IPS-18c (cell line): ENCODE results near the gene GARS1.

ENCODE experiments used
- H3K4me3 ChIP-seq: 2 replicates; pipeline ENCODE4 v1.7.0; 2013; ENCODE audit warnings: low read depth, mild to moderate bottlenecking, low read length, moderate library complexity; ENCODE audit not compliant: insufficient read depth
- H3K9me3 ChIP-seq: one replicate; pipeline ENCODE4 v1.6.1; 2013; ENCODE audit warnings: mild to moderate bottlenecking, low read length, moderate library complexity; ENCODE audit not compliant: control insufficient read depth, insufficient read depth

Gene GARS1

DNA sequence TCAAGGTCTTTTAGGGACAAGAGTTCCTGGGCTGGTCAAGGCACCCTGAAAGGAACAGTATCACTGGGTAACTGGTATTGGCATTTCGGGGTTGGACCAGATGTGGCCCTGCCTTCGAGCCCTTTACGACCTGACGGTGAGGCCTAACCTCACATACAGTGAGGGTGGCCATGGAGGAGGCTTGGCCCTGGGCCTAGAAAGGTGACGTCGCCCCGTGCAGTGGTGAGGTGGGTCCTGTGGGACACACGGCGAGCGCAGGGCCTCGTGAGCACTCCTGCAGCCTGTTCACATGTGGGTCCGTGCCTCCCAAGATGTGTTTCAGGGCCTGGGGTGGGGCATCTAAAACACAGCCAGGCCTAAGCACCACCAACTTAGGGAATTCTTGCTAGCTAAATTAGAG is 51.5 kb downstream of the GARS1 start:
- Histone ChIP-seq H3K9me3 (peaks cover 2% of the 10 kb centered on the region), H3K4me3 (no peak overlapping the region)

DNA sequence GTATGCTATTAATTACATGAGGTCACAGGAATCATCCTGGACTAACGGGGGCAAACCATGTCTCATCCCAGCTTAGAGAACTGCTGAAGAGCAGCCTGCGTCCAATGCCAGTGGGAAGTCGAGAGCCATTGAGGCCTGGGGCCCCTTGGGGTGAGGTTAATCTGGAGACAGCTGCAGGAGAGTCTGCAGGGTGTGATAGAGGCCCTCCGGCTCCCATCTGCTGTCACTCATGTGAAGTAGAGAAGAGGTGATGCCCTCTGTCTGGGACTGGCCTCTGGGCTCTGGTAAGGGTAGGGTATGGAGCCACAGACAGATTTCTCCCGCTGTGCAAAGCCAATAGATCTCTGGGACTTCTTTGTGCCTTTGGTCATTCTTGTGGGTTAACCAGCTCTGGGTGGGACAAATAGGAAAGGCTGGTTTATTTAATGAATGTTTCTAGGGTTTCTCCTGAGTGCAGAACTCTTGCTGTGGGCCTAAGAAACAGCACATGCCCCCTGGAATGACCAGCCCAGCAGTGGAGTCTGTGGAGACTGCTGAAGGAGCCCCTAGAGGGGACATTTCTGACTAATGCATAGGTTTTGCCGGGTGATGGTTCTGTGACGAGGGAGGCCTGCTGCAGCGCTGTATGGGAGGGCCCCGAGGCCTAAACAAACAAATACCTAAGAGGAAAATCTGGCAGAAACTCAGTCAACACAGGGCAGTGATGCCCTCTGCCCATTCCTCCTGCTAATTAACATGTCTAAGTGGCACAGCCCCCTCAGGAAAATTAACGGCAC is 53.1 kb downstream of the GARS1 start:
- no peak overlapping the region for H3K4me3 ChIP-seq
- peaks cover 2% of the 10 kb centered on the region for H3K9me3 ChIP-seq

DNA sequence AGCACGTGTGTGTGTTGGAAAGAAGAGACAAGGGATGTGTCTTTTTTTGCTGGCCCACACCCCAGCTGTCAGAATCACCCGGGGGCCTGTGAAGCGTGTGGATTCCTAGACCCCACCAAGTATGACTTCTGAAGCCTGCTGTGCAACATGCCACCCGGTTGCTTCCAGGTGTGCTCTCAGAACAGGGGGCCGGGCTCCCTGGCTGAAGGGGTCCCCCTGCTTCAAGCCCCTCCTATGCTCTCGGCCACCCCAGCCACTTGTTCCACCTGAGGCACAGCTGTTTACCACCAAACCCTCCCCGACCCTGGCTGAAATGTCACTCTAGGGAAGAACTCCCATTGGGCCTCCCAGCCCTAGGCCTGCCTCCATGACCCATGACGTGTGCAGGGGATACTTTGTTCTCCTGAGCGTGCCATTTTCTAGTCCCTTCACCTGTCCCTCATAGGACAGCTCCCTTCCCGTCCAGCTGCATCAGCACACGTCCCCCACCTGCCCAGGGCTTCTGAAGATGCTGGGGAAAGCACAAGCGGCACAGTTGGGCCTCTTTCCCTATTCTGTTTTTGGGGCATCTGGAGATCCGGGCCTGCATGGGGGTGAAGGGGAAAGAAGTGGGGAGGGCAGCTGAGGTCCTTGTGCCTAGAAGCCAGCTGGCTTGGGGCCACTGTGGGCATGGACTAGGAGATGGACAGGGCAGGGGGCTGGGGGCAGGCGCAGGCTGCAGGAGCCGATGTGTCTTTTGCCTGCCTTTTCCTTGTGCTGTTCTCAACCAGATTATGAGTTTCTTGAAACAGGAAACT is 54.3 kb downstream of the GARS1 start:
- peaks cover 2% of the 10 kb centered on the region for H3K9me3 ChIP-seq

DNA sequence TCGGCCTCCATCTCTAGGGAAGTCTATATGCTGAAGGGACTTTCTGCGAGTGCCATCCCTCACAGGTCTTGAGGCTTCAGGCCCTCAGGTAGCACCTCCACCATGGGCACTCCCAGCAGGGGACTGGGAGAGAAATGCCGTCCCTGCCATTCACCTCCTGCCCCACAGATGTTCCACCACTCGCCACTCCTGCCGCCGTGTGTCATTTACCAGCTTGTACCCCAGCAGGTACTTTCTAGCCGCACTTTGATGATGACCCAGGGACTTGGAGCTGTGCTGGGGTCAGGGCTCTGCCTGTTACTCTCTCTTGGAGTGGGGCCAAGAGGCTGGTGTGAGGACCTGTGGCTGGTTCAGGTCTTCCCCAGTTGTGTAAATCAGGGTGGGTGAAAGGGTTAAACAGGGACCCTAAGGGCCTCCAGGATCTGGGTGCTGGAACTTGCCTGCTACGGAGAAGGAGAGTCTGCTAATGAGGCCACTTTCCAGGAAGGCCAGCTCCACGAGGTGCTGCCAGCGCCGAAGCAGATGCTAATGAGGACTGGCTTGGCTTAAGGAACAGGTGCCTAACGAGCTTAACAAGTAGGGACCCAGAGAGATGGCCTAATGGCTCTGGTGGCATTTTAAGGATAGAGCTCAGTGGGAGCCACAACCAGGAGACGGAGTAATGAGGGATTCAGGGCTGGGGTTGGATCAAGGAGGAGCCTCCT is 55.2 kb downstream of the GARS1 start:
- H3K4me3 ChIP-seq = no peak overlapping the region
- no peaks in the 10 kb centered on the region for H3K9me3 ChIP-seq

More for the DNA sequence above, 54.3 kb downstream of the GARS1 start:
- H3K4me3 ChIP-seq = no peak overlapping the region

DNA sequence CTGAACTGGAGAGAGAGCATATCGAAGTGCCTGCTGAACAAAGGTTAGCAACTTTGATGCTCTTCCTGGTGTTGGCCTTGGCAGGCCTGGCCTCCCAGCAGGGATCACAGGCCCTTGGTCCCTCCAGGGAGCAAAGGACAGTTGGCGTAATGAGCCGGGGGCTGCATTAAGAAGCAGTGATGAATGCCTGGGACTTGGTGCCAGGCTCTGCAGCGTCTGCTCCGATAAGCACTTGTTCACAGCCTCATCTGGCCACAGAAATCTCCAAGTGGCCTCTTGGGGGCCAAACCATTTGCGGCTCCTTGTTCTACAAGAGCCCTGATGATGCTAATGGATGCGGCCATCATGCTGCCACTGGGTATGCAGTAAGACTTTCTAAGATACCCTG is 55.7 kb downstream of the GARS1 start:
- H3K9me3 ChIP-seq = no peaks in the 10 kb centered on the region
- H3K4me3 ChIP-seq = no peak overlapping the region

DNA sequence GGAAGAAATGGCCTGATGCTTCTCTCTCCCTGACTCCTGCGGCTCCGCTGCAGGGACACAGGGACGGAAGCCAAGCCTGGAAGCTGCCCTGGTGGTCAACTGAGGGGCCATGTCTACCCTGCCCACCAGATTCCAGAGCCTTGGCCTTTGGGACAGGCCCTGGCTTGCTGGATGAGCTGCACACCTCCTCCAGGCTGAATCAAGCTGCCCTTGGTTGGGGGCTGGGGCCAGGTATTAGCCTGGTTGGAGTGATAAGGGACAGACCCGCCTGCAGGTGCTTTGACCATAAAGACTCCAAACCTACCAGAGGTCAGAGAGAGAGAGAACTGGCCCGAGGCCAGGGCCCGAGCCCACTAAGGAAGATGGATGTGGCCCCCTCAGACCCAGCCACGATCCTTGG is 57.5 kb downstream of the GARS1 start:
- H3K9me3 ChIP-seq = no peaks in the 10 kb centered on the region

DNA sequence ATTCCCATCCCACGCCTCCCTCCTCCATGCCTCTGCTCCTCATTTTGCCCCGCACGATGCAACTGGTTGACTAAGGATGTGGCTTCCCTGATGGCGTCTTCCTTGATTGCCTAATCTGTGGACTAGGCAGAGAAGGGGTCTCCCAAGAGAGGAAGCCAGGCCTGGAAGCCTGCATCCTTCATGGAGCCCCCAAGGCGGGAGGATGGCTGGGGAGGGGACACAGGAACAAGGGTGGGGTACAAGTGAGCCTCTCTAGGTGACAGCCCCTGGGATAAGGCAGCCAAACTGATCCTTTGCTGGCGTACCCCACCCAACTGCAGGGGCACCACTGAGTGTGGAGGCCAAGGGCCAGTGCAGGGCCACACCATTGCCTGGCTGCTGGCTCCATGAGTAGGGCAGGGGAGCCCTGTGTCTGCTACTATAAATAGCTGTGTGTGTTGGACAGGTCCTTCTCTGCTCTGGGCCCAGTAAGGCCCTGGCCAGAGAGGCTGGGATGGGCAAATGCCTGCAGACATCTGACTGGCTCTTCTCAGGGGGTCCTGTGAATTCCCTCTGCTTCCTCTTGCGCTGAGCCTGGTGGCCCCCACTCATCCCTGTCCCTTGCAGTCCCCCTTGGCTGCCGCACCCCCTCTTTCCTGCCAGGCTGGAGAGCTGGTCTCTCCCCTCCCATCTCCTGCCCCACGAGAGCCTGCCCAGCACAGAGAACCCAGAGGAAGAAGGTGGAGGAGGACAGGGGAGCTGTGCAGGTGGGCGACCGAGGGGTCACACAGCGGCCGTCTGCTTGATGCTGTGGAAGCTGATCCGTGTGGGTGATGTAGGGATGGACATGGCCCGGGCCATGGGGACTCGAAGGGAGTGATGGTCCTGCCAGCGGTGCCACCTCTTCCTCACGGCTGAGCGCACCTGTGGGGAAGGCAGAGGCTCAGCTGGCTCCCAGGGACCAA is 58.3 kb downstream of the GARS1 start:
- no peaks in the 10 kb centered on the region for H3K9me3 ChIP-seq
- H3K4me3 ChIP-seq = no peak overlapping the region

More for the DNA sequence above, 57.5 kb downstream of the GARS1 start:
- no peak overlapping the region for H3K4me3 ChIP-seq

DNA sequence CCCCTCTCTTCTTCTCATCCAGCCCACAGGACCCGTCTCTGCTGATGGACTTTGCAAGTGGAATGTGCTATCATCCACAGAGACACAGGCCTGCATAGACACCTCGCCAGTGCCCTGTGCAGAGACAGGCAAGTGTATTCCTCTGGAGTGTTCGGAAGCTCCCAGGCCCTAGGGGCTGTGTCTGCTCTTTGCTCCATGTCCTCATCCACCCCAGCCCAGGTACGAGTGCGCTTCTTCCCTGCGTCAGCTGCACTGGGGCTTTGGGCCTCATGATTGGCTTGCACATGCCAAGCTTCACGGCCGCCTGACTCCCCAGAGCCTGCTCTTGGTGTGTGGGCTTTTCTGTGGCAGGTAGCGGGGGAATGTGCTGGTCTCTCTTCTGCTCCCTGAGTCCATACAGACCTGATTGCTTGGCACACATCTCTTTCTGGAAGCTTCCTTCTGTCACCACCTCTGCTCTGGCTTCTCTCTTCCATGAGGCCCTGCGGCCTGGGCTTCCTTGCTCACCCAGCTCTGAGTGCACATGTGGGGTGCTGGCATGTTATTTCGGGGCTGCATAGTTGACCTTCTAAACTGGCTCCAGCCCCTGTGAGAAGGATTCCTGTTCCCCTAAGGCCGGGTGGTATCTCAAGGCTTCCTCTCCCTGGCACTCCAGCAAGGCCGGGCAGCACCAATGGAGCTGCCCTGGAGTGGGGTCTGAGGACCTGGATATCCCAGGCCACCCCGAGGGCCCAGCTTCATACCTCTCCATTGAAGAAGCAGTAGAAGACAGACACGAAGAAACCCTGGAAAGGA is 59.8 kb downstream of the GARS1 start:
- Histone ChIP-seq H3K4me3 (no peak overlapping the region), H3K9me3 (no peaks in the 10 kb centered on the region)

DNA sequence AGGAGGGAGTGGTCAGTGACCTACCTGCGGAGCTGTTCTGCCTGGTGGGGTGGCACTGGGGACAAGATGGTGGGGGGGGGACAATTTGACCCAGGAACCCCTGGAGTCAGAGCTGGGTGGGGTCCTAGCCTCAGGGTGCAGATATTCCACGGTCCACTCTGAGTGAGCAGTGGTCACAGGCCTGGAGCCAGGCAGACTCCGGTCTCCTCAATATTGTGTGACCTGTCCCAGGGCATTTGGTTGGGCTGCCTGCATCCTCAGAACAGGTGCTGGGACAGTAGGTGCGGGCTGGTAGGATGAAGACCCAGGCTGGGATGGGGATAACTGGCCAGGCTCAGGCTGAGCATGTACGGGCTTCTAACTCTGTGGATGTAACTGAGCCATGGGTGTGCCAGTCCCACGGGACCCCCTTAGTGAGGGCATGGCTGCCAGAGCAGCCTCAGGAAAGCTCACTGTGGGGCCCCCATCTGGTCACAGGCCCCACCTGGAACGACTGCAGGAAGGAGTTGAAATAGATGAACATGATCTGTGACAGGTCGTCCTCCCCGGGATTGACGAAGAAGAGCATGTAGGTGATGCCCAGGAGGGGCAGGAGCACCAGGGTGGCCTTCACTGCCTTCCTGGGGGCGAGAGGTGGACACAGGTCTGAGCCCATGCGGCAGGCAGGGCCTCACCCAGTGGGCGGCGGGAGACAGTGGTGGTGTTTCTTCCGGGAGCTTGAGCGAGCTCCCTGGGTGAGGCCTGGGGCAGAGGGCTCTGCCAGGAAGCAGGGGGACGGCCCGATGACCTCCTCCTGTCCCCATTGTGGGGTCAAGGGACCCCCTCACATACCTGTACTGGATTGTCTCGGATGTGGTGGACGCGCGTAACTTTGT is 60.7 kb downstream of the GARS1 start:
- H3K4me3 ChIP-seq = no peak overlapping the region
- no peaks in the 10 kb centered on the region for H3K9me3 ChIP-seq

DNA sequence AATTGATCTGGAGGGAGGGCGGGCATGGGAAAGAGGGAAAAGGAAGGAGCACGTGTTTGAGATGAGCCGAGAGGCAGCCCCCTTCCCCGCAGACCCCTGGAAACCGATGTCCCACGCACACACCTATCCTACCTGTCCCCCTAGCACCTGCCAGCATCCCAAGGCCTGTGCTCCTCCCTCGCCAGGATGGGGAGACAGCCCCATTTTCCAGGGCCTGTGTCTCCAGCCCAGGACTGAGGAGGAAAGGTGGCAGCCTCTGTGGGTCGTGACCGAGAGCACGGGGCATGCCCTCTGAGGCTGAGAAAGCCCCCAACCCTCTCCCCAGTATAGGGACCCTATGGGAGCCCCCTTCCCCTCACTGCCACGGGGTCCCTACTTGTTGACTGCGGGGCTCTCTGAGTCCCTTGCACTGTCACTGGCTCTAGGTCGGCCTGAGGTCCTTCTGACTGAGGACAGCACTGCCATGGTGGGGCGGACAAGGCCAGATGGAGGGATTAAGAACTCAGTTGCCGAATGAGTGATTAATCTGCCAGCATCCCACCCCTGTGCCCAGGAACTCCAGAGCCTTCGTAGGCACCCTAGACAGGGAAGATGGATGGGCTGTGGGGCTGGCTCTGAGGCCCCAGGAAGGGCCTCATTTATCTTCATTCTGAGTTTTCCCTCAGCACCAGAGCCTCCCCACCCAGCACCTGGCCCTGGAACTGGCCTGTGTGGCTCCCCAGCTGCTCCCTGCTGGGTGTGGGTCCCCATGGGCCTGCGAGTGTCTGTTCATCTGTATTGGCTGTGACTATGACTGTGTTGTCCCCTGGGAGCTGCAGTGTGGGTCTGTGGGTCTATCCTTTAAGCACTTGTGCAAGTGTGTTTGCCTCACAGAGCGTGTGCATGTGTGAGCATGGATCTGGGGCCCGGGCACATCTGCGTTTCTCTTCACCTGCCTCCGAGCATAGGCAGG is 61.6 kb downstream of the GARS1 start:
- H3K9me3 ChIP-seq = no peaks in the 10 kb centered on the region
- H3K4me3 ChIP-seq = no peak overlapping the region

DNA sequence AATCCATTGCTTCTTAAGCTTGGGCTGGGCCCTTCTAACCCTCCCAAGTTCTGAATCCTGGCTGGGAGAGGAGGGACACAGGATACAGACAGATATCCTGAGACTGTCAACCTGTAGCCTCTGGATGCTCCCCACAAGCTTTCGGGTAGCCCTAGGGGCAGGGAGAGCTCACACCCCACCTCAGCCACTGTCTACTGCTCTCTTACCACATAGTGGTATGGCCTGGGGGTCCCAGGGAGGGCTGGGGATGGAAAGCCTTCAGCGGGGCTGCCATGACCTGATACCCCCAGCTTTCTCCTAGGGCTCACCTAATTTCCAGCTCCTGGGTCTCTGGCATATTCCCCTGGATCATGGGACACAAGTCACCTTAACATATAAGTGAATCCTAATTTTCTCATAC is 62.5 kb downstream of the GARS1 start:
- no peaks in the 10 kb centered on the region for H3K9me3 ChIP-seq
- H3K4me3 ChIP-seq = no peak overlapping the region

DNA sequence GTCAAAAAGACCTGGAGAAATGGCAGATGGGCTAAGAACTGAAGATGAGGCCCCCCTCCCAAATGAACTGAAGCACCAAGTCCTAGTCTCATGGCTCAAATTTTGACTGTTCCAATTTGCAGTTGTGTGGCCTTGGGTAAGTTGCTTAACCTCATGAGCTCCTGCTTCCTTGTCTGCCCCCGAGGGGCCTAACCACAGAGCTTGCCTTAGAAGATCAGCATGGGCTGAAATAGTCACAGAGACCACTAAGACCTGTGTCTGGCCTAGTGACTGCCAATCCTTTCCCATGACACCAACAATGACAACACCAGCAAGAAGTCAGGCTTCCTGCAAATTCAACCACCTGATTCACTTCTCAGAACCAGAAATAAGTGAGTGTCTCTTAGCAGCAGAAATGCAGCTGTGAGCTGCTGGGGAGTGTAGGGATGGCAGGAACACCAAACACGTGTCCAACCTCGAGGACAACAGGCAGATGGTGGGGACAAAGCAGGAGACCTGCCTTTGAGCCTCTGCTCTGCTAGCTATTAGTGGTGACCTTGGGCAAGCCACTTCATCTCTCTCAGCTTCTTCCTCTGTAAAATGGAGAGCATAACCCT is 63.9 kb downstream of the GARS1 start:
- H3K4me3 ChIP-seq = no peak overlapping the region
- H3K9me3 ChIP-seq = no peaks in the 10 kb centered on the region

DNA sequence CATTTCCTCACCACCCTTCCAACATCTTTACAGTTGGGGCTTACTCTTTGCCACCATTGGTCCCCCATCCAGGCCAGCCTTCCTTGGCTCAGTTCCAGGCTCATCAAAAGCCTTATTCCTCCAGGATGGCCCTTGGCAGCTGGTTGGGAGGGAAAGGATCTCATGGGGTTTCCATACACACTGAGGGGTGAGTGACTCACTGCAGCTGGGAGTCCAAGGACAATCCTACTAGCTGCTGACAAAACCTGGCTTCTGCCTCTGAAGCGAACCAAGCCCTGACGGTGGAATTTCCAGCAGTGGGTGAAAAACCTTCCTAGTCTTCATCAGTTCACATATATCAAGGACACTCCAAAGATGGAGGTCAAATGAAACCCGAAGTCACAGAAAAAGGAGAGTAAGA is 64.6 kb downstream of the GARS1 start:
- no peak overlapping the region for H3K4me3 ChIP-seq
- no peaks in the 10 kb centered on the region for H3K9me3 ChIP-seq
